BJ (cell line): ENCODE results near the gene DNAJC16. TPM values are rescaled to one million over a fixed set of nuclear protein-coding genes. Genes with fewer than 3 reads are reported as not detected.

Source experiments
- CTCF ChIA-PET: fragments of 350-600 bp; formaldehyde crosslinking; extraction: SDS; loops from one replicate; lab custom pipeline; 2021; ENCODE audit warnings: antibody characterized with exemption, inconsistent platforms; lab: Yijun Ruan, JAX
- POLR2A ChIA-PET: fragments of 300-600 bp; sonication (Branson Sonifier 250); formaldehyde crosslinking; extraction: SDS; loops from one replicate; lab custom pipeline; 2021; ENCODE audit warnings: antibody characterized with exemption; lab: Charles Lee
- DNase-seq: peaks from one replicate; pipeline ENCODE4 v3.0.0-alpha.2; 2011; ENCODE audit warnings: low read depth
- H3K27me3 ChIP-seq: 2 replicates; pipeline ENCODE4 v1.6.0; 2011; ENCODE audit warnings: low read length; ENCODE audit not compliant: control insufficient read depth, insufficient read depth
- H3K36me3 ChIP-seq: 2 replicates; pipeline ENCODE4 v1.5.1; 2011; ENCODE audit warnings: low read length; ENCODE audit not compliant: control insufficient read depth, insufficient read depth
- H3K4me3 ChIP-seq: 2 replicates; pipeline ENCODE4 v1.5.1; 2011; ENCODE audit warnings: low read depth, mild to moderate bottlenecking, control low read depth, low read length
- polyA plus RNA-seq: library from polyadenylated mRNA; depleted of rRNA; stranded (reverse); fragments of >200 nt; gene quantifications from 2 replicates; pipeline ENCODE4 v1.2.3, GENCODE V29; 2011
- TF ChIP-seq, protein P1 (sequence below): IDR thresholded peaks from 2 replicates; pipeline ENCODE4 v1.5.1; 2011; ENCODE audit warnings: low read depth, mild to moderate bottlenecking, control low read depth, inconsistent platforms, low read length, moderate library complexity; ENCODE audit not compliant: insufficient read depth

The DNAJC16 gene
- polyA plus RNA-seq, 1 experiment, result 12.3 TPM

DNA sequence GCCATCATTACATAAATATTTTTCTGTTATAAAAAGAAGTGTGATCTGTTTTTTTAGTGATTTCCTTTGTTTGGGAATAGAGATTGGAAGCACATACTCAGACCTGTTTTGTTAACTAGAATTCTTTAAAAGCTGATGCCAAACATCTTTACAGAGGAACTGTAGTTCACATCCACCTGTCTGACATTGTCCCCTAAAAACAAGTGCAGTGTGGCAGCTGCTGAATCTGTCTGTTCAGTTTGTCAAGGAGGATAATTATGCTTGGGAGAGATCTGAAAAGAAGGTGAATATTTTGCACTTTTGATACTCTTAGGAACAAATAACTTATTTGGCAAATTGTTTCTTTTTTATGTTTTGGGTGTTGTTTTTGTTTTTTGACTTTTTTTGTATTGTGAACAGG, 44.6 kb downstream of the DNAJC16 start:
- DNase-seq, result no peak
- POLR2A ChIA-PET, result no interaction called here

DNA sequence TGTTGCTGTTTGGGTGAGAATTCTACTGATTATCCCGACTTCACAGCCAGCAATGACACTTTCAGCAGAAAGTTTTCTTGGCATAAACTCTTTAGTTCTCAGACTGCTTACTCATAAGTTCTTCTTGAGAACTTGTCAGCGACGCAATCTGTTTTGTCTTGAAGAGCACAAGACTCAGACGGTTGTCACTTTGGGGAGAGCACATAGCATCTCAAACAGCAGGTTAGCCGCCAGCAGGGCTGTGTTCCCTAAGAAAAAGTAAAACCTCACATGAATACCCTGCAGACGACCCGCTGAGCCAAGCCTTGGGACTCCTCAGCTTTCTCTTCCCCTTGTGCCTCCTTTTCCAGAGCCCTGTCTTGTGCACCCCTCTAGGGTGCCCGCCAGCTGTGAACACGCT, 46.8 kb downstream of the DNAJC16 start:
- no peak for DNase-seq
- no peak overlapping the region for H3K4me3 ChIP-seq
- TF ChIP-seq, protein P1, sequence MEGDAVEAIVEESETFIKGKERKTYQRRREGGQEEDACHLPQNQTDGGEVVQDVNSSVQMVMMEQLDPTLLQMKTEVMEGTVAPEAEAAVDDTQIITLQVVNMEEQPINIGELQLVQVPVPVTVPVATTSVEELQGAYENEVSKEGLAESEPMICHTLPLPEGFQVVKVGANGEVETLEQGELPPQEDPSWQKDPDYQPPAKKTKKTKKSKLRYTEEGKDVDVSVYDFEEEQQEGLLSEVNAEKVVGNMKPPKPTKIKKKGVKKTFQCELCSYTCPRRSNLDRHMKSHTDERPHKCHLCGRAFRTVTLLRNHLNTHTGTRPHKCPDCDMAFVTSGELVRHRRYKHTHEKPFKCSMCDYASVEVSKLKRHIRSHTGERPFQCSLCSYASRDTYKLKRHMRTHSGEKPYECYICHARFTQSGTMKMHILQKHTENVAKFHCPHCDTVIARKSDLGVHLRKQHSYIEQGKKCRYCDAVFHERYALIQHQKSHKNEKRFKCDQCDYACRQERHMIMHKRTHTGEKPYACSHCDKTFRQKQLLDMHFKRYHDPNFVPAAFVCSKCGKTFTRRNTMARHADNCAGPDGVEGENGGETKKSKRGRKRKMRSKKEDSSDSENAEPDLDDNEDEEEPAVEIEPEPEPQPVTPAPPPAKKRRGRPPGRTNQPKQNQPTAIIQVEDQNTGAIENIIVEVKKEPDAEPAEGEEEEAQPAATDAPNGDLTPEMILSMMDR, result no peak
- no peaks in the 10 kb centered on the region for H3K27me3 ChIP-seq
- POLR2A ChIA-PET, result no interaction called here
- CTCF ChIA-PET, result interaction anchor here (0.6 to 1.6 kb wide), 2 partner anchors 8 to 10 kb away, joined by 3 to 4 read pairs; no protein-coding TSS in a partner anchor
- peaks cover 1% of the 10 kb centered on the region for H3K36me3 ChIP-seq

More for the DNA sequence above, 44.6 kb downstream of the DNAJC16 start:
- H3K36me3 ChIP-seq, result peaks cover 7% of the 10 kb centered on the region
- CTCF ChIA-PET, result interaction anchor here (1.2 kb wide), 1 partner anchor 20 kb away, joined by 3 read pairs; no protein-coding TSS in a partner anchor
- TF ChIP-seq, protein P1, result no peak
- no peak overlapping the region for H3K4me3 ChIP-seq
- no peaks in the 10 kb centered on the region for H3K27me3 ChIP-seq

DNA sequence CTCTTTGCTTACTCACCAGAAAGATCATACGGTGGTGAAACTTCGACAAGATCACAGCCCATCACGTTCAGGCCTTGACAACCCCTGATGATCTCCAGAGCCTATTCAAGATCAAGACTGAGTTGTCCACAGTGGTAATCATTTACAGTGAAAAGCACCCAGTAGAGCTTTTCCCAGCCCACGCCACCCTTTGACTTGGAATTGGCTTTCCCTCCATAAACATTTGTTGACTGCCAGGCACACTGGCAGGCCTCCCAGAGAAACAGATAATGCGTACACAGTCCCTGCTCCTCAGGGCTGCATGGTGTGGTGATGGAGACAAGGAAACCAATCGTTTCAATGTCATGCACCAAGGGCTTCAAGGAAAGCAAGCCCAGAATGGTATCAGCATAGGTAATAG, 48.1 kb downstream of the DNAJC16 start:
- TF ChIP-seq, protein P1, result no peak
- no peak for DNase-seq
- H3K4me3 ChIP-seq, result no peak overlapping the region
- CTCF ChIA-PET, result no interaction called here
- POLR2A ChIA-PET, result no interaction called here
- no peaks in the 10 kb centered on the region for H3K27me3 ChIP-seq
- no peaks in the 10 kb centered on the region for H3K36me3 ChIP-seq

DNA sequence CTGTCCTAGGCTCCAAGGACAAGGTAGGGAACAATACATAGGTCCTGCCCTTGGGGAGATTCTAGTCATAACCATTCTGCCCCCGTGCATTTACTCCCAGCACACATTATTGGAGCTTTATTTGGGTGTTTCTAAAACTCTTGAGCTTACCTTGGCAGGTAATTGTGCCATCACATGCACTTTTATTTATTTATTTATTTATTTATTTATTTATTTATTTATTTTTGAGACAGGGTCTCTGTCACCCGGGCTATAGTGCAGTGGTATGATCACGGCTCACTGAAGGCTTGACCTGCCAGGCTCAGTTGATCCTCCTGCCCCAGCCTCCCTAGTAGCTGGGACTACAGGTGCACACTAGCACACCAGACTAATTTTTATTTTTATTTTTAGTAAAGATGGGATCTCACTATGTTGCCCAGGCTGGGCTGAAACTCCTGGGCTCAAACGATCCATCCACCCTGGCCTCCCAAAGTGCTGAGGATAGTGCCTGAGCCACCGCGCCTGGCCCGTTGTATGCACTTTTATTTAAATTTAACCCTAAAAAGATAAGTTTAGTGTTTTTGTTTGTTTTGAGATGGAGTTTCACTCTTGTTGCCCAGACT, 49.0 kb downstream of the DNAJC16 start:
- TF ChIP-seq, protein P1, result no peak
- no peak for DNase-seq
- Histone ChIP-seq H3K4me3 (no peak overlapping the region), H3K27me3 (no peaks in the 10 kb centered on the region), H3K36me3 (no peaks in the 10 kb centered on the region)
- ChIA-PET POLR2A (no interaction called here), CTCF (interaction anchor here (0.6 kb wide), 1 partner anchor 11 kb away, joined by 3 read pairs; no protein-coding TSS in a partner anchor)

DNA sequence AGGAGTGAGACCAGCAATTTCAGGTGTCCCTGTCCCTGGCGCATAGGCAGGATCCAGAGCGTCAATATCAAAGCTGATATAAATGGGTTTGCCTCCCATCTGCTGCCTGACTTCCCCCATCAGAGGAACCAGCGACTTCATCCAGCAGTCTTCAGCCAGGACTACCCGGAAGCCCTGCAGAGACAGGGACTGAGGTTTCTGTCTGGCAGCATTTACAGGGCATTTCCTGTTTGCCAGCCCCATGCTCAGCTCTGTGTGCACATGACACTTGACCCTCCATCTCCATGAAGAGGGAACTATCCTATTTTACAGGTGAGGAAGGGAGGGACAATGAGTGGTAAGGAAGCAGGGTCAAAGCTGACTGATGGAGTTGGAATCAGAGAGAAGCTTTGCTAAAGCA, 51.0 kb downstream of the DNAJC16 start:
- TF ChIP-seq, protein P1, result no peak
- ChIA-PET CTCF (no interaction called here), POLR2A (no interaction called here)
- DNase-seq, result no peak
- Histone ChIP-seq H3K36me3 (no peaks in the 10 kb centered on the region), H3K27me3 (no peaks in the 10 kb centered on the region), H3K4me3 (no peak overlapping the region)
